HAP-1 (cell line): ENCODE data around the gene PTPRK.
"Not testable (repeated sequence)": the region's sequence is repeated elsewhere in the genome, so short reads cannot be mapped to it uniquely, and the experiment has no call there.

Experiments
- DNase-seq, 2 experiments: peaks; one replicate each; pipeline ENCODE4 v3.0.0-alpha.2; 2016 to 2020; ENCODE audit warnings: low spot score in 2 of 2
- H3K27me3 ChIP-seq: fragments of 250-450 bp; sonication (Bioruptor Pico); 2 replicates; pipeline ENCODE4 v1.5.1; 2020; ENCODE audit warnings: low read depth, mild to moderate bottlenecking, moderate library complexity
- H3K36me3 ChIP-seq: fragments of 250-450 bp; sonication (Bioruptor Pico); replicated peaks from 2 replicates; pipeline ENCODE4 v1.5.1; 2020; ENCODE audit warnings: mild to moderate bottlenecking
- H3K4me1 ChIP-seq: fragments of 250-450 bp; sonication (Bioruptor Pico); 2 replicates; pipeline ENCODE4 v1.5.1; 2020; ENCODE audit warnings: mild to moderate bottlenecking
- H3K4me3 ChIP-seq: fragments of 250-450 bp; sonication (Bioruptor Pico); 2 replicates; pipeline ENCODE4 v1.5.1; 2020; ENCODE audit warnings: mild to moderate bottlenecking, moderate library complexity
- H3K9me3 ChIP-seq: fragments of 250-450 bp; sonication (Bioruptor Pico); 2 replicates; pipeline ENCODE4 v1.5.1; 2020; ENCODE audit warnings: mild to moderate bottlenecking, moderate library complexity
- in situ Hi-C: fragments of 300-500 bp; cut with MboI; formaldehyde crosslinking; loops from 3 replicates; pipeline ENCODE4 v1.14.3; 2020; ENCODE audit warnings: low sequenced_read_pairs, inconsistent platforms, mixed read lengths

Gene PTPRK

DNA sequence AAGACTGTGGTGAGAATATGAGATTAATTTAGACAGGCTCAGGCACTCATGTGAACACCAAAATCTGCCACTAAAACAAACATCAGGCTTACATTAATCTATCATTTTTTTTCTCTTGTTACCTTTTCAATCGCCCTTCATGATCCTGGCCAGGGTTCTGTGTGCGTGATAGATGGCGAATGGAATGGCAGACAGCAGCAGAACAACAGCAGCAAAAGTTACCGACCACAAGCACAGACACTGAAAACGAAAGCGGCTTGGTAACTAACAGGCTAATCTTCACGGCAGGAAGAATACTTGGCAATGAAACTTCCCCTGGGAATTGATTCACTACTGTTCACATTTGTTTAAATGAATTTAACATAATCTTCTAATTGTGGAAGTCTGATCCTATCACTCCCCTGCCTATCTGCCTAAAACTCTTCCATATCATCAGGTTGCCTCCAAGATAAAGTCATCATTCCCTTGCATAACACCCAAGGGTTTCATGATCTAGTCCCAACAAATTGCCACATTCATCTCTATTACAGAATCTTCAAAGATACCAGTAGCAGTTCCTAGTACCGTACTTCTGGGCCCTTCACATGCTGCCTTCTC is 28.7 kb downstream of the PTPRK start:
- peak; percentile 58 to 79 for DNase-seq
- H3K36me3 ChIP-seq, result no peaks in the 10 kb centered on the region
- H3K27me3 ChIP-seq, result no peaks in the 10 kb centered on the region
- H3K4me1 ChIP-seq, result peaks cover 27% of the 10 kb centered on the region
- H3K9me3 ChIP-seq, result no peaks in the 10 kb centered on the region
- in situ Hi-C loops, result no loop called here
- peak overlapping the region; percentile 22 for H3K4me3 ChIP-seq

DNA sequence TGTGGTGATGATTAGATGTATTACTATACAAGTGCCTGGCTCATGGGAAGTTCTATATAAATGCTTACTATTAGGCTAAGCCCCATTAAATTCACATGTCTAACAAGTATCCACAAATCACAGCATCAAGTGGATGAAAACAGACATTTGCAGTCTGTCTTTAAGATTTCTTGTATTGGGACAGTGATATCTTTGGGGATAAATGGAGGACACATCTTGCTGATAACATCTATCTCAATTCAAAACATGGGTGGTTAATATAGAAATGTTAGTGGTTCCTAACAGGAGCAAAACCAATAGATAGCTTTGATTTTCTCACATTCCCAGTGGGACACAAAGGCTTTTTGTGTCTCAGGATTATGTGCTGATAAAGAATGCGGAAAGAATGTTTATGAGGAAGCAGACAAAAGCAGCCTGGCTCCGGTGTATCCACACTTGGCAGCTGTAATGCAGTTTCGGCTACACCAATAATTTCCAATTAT is 29.3 kb downstream of the PTPRK start:
- peak overlapping the region; percentile 22 for H3K4me3 ChIP-seq
- DNase-seq, result peak; percentile 74 to 94
- H3K36me3 ChIP-seq, result no peaks in the 10 kb centered on the region
- peaks cover 27% of the 10 kb centered on the region for H3K4me1 ChIP-seq
- in situ Hi-C loops, result no loop called here
- no peaks in the 10 kb centered on the region for H3K9me3 ChIP-seq
- no peaks in the 10 kb centered on the region for H3K27me3 ChIP-seq

DNA sequence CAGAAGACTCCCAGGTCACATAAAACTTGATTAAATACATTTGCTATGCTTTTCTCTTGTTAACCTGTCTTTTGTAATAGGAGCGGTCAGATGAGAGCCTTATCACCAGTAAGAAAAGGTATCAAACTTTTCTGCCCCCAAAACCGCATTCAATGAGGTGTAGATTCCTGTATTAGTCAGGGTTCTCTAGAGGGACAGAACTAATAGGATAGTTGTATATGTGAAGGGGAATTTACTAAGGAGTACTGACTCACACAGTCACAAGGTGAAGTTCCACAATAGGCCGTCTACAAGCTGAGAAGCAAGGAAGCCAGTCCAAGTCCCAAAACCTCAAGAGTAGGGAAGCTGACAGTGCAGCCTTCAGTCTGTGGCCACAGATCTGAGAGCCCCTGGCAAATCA is 32.7 kb downstream of the PTPRK start:
- Histone ChIP-seq H3K9me3 (no peaks in the 10 kb centered on the region), H3K4me1 (peaks cover 19% of the 10 kb centered on the region), H3K27me3 (no peaks in the 10 kb centered on the region), H3K4me3 (no peak overlapping the region), H3K36me3 (no peaks in the 10 kb centered on the region)
- DNase-seq, result no peak
- in situ Hi-C loops, result no loop called here

DNA sequence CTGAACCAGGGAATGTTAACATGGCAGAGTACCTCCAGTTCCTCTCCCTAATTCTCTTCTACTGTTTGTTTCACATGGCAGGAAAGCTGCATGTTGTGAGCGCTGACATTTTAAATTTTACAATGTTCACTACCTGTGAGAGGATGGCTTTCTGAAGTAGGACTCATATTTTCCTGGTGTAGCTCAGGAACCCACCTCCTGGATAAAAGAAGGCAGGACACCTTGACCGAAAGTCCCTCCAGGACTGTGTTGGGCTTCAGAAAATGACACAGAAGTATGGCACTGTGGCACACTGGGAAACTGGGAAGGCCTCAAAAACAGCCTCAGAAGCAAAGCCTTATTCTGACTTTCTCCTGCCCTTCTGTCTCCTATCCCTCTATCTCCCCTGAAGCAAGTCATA is 33.3 kb downstream of the PTPRK start:
- Histone ChIP-seq H3K4me1 (peaks cover 16% of the 10 kb centered on the region), H3K27me3 (no peaks in the 10 kb centered on the region), H3K4me3 (no peak overlapping the region), H3K36me3 (no peaks in the 10 kb centered on the region), H3K9me3 (no peaks in the 10 kb centered on the region)
- in situ Hi-C loops, result no loop called here
- no peak for DNase-seq

DNA sequence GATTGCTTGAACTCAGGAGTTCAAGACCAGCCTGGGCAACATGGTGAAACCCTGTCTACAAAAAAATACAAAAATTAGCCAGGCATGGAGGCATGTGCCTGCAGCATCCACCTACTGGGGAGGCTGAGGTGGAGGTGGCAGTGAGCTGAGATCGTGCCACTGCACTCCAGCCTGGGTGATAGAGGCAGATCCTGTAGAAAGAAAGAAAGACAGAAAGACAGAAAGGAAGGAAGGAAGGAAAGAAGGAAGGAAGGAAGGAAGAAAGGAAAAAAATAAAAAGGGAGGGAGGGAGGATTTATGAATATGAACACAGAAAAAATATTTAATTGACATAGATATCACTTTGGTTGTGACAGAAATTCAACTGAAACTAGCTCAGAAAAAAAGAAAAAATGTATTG is 33.8 kb downstream of the PTPRK start:
- DNase-seq, H3K4me3 ChIP-seq, in situ Hi-C loops, H3K27me3 ChIP-seq, H3K36me3 ChIP-seq, H3K9me3 ChIP-seq: not testable (repeated sequence)
- H3K4me1 ChIP-seq, result peaks cover 12% of the 10 kb centered on the region

DNA sequence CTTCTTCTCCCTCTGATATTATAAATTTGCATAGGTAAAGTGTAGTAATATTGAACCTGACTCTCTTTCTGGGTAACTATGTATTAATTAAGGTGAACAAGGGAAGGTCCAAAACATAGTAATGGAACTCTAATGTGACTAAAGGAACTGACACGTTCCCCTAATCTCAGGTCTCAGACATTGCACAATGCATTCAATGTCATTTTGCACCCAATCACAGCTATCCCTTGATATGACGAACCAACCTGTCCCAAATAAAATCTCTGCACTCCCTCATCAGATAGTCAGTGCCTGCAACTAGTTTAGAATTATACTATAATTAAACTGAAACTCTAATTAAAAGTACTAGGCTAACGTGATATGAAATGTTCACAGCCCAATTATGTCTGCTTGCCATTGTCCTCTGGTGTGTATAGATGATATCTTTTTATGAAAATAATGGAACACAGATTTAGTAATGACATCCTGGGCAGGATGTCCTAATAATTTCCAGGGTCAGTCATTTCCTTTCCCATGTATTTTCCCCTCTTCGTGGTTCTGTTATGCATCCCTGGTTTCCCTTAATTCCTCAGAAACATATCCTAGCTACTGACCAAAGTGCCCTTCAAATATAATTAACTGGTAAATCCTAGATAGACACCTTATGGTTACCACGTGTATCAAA is 36.8 kb downstream of the PTPRK start:
- in situ Hi-C loops, result no loop called here
- no peak for DNase-seq
- H3K9me3 ChIP-seq, result no peaks in the 10 kb centered on the region
- H3K4me3 ChIP-seq, result no peak overlapping the region
- H3K27me3 ChIP-seq, result no peaks in the 10 kb centered on the region
- H3K4me1 ChIP-seq, result 0 out of 2 replicates have a peak, but pooled peaks cover 3% of the 10 kb centered on the region
- no peaks in the 10 kb centered on the region for H3K36me3 ChIP-seq

DNA sequence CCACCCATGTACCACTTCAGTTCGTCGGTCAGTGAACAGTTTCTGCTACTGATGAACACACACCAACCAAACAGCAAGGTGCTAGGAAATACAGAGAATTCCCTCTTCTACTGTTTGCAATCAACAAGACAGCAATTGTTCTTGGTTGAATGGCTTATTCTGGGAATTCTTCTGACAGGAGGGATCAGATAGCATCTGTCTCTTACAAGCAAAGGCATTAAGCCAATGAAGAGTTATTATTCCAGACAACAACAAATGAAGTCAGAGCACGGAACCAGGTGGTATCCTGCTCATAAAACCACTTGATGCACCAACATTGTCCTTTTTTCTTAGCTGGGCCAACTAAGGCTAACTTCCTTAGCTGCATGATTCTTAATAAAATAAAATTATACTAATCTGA is 37.8 kb downstream of the PTPRK start:
- no peak for DNase-seq
- in situ Hi-C loops, result no loop called here
- H3K36me3 ChIP-seq, result no peaks in the 10 kb centered on the region
- H3K27me3 ChIP-seq, result no peaks in the 10 kb centered on the region
- no peak overlapping the region for H3K4me3 ChIP-seq
- H3K4me1 ChIP-seq, result 0 out of 2 replicates have a peak, but pooled peaks cover 3% of the 10 kb centered on the region
- H3K9me3 ChIP-seq, result no peaks in the 10 kb centered on the region

DNA sequence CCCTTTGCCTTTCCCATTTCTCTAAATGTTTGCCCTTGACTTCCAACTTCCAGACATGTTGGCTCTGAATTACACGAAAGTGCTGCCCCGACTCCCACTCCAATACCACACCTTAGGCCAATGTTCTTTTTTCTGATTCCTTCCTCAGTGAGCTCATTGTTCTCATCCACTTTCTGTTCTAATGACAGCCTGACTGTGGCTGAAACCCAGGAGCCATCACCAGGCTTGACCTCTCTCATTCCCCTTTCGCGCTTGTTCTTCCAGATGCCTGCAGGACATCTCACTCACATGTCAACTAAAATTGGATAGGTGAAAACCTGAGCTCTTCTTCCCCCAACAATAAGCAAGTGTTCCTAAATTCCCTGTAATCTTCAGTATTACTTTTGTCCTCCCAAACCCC is 40.4 kb downstream of the PTPRK start:
- no peaks in the 10 kb centered on the region for H3K9me3 ChIP-seq
- no peak overlapping the region for H3K4me3 ChIP-seq
- in situ Hi-C loops, result no loop called here
- no peaks in the 10 kb centered on the region for H3K27me3 ChIP-seq
- no peaks in the 10 kb centered on the region for H3K36me3 ChIP-seq
- no peak for DNase-seq
- H3K4me1 ChIP-seq, result 0 out of 2 replicates have a peak, but pooled peaks cover 3% of the 10 kb centered on the region

DNA sequence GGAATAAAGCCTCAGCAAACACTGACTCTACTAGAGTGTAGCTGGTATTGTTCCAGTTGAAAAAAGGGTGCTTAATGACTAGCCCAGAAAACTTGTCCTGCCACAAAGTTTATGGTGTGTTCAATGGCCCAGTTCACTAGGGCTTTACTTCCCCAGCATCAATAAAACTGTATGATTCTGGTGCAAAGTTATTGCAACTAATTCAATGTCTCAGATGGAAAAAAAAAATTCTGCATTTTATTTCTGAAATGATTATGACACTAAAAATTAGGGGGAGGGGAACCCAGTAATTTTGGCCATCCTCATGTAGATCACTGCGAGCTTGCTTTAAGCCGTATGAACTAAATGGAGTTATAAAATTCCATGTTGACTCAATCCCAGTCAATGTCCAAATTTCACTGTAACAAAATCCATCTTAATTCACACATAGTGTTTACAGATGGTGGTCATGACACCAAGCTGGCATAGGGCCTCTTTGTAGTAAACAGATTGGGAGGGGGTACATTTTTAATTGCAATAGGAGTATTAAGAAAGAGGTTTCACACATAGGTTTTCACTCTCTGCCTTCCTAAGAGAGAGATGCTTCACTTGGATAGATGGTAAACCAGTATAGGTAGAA is 41.2 kb downstream of the PTPRK start:
- H3K4me3 ChIP-seq, result no peak overlapping the region
- H3K9me3 ChIP-seq, result no peaks in the 10 kb centered on the region
- H3K36me3 ChIP-seq, result no peaks in the 10 kb centered on the region
- 0 out of 2 replicates have a peak, but pooled peaks cover 3% of the 10 kb centered on the region for H3K4me1 ChIP-seq
- no peak for DNase-seq
- no peaks in the 10 kb centered on the region for H3K27me3 ChIP-seq
- in situ Hi-C loops, result no loop called here

DNA sequence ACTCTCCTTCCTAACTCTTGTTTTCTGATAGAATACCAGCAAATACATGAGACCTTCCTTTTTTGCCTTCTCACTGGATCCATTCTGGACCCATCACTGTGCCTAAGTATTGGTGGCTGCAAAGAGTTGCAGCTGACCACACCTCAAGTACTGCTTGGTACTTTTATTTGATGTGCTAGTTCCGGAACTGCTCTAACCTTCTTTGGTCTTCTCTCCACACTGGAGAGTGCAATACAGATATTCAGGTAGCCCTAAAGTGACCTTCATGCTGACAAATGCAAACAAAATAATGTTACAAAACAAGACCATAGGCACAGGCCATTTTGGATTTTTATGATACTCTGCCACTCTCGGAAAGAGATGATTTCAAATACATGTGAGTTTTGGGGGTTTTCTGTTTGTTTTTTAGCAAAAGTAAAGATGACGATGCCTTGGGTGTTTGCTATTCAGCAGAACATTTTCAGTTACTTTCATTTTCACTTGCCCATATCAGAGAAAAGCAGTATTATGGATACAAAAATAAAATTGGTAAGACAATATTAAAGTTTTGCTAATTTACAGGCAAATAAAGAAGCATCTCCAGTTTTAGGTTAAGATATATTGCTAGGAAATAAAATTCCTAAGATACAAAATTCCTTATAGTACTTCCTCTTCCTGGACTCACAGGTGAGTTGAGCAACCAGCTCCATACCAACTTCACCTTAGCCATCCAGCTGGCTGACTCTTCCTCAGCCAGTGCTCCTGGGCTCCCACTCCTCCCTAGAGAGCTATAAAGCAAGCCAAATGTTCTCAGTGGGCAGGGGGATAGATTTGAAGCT is 42.0 kb downstream of the PTPRK start:
- Histone ChIP-seq H3K4me3 (no peak overlapping the region), H3K9me3 (no peaks in the 10 kb centered on the region), H3K36me3 (no peaks in the 10 kb centered on the region), H3K4me1 (0 out of 2 replicates have a peak, but pooled peaks cover 3% of the 10 kb centered on the region), H3K27me3 (no peaks in the 10 kb centered on the region)
- in situ Hi-C loops, result no loop called here
- no peak for DNase-seq

DNA sequence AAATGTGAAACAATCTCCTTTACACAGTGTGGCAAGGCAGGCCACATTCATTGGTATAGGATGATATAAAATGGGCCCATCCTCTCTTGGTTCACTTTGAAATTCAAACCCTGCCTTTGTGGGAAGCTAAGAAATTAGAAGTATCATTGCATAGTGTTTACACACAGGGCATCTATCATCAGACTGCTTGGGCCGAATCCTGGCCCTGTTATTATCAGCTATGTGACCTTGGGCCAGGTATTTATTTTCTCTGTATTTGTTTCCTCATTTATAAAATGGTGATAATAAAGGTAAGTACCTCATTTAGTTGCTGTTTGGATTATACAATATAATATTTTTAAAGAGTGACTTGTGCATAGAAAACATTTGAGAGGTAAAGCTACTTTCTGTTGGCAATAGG is 45.5 kb downstream of the PTPRK start:
- no peak overlapping the region for H3K4me3 ChIP-seq
- in situ Hi-C loops, result no loop called here
- DNase-seq, result no peak
- no peaks in the 10 kb centered on the region for H3K36me3 ChIP-seq
- H3K4me1 ChIP-seq, result no peaks in the 10 kb centered on the region
- H3K27me3 ChIP-seq, result no peaks in the 10 kb centered on the region
- no peaks in the 10 kb centered on the region for H3K9me3 ChIP-seq

DNA sequence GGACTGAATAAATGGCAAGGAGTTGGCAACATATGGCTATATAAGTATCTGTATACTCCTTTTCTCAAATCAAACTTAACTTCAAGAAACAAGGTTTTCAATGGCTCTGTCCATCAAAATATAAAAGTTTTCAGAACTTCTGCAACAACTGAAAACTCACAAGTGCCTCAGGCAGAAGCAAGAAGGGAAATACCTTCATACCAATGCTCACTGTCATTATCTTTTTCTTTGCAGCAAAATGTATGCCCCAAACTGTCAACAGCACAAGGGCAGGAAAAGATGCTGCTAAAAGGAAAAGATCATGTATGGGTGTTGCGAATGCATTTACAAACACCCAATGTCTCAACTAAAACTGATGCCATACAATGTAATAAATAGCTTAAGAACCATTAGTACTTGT is 45.9 kb downstream of the PTPRK start:
- in situ Hi-C loops, result no loop called here

DNA sequence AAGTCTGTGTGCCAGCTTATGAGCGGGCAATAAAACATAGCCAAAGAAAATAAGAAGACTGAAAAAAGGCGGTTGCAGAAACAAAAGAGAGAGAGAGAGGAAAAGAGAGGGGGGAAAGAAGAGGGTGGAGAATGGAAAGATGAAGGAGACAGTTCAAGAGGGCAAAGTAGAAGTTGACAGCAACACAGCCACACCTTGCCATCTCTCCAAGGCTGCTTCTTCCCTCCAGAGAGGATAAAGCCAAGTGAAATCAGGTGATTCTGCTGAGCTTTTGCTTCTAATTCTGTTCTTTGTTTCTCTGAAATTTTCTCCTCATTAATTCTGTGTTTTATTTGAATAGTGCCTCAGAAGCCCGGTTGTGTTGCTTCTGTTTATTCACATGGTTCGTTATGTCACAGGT is 48.5 kb downstream of the PTPRK start:
- Histone ChIP-seq H3K9me3 (no peaks in the 10 kb centered on the region), H3K27me3 (no peaks in the 10 kb centered on the region), H3K4me3 (no peak overlapping the region), H3K36me3 (no peaks in the 10 kb centered on the region), H3K4me1 (no peaks in the 10 kb centered on the region)
- in situ Hi-C loops, result no loop called here
- DNase-seq, result no peak

More for the DNA sequence above, 45.9 kb downstream of the PTPRK start:
- H3K4me3 ChIP-seq, result no peak overlapping the region
- DNase-seq, result no peak
- no peaks in the 10 kb centered on the region for H3K9me3 ChIP-seq
- no peaks in the 10 kb centered on the region for H3K36me3 ChIP-seq
- H3K27me3 ChIP-seq, result no peaks in the 10 kb centered on the region
- H3K4me1 ChIP-seq, result no peaks in the 10 kb centered on the region
